GM12878 (cell line): ENCODE data around the gene PPP1R12A.

Experiments
- BMI1 ChIP-seq: fragments of 450-650 bp; IDR thresholded peaks from 2 replicates; pipeline ENCODE4 v1.6.1; 2016; ENCODE audit warnings: mild to moderate bottlenecking, moderate library complexity, borderline replicate concordance
- CTCF ChIP-seq, 3 experiments: IDR thresholded peaks in 2 of 3; conservative IDR thresholded peaks in 1 of 3; 2 replicates each; pipeline ENCODE4 v1.5.1; 2011; ENCODE audit warnings: low read depth in 3 of 3, low read length in 3 of 3, mild to moderate bottlenecking in 3 of 3, control low read depth in 2 of 3, moderate library complexity in 2 of 3, inconsistent platforms in 1 of 3, mixed read lengths in 1 of 3; ENCODE audit not compliant: control insufficient read depth in 2 of 3, insufficient read depth in 1 of 3; ENCODE audit errors: extremely low read depth in 1 of 3
- EP300 ChIP-seq, 2 experiments: fragments of 150-350 bp in 1 of 2; IDR thresholded peaks; 2 replicates each; pipeline ENCODE4 v1.6.1; 2011 to 2012; ENCODE audit warnings: low read depth in 2 of 2, low read length in 2 of 2, borderline replicate concordance in 1 of 2, improper control_type of control experiment in 1 of 2, inconsistent platforms in 1 of 2; ENCODE audit not compliant: control insufficient read depth in 1 of 2
- HDAC6 ChIP-seq: fragments of 200-600 bp; sonication (generic); IDR thresholded peaks from one replicate; pipeline ENCODE4 v1.8.0; 2017; ENCODE audit warnings: antibody characterized with exemption; ENCODE audit not compliant: unreplicated experiment
- MYC ChIP-seq: IDR thresholded peaks from 2 replicates; pipeline ENCODE4 v1.6.1; 2011; ENCODE audit warnings: mild to moderate bottlenecking, low read length, moderate library complexity, inconsistent platforms; ENCODE audit not compliant: insufficient read depth, insufficient replicate concordance, insufficient read length, severe bottlenecking
- NFYB ChIP-seq: IDR thresholded peaks from 2 replicates; pipeline ENCODE4 v1.6.1; 2011; ENCODE audit warnings: low read depth, mild to moderate bottlenecking, low read length, improper control_type of control experiment, moderate library complexity; ENCODE audit not compliant: insufficient read depth
- PML ChIP-seq: IDR thresholded peaks from 2 replicates; pipeline ENCODE4 v1.6.1; 2012; ENCODE audit warnings: low read length, inconsistent platforms
- POLR2AphosphoS2 ChIP-seq: IDR thresholded peaks from 2 replicates; pipeline ENCODE4 v1.6.1; 2011; ENCODE audit warnings: low read depth, mild to moderate bottlenecking, low read length, improper control_type of control experiment, moderate library complexity
- RAD51 ChIP-seq: fragments of 450-650 bp; IDR thresholded peaks from 2 replicates; pipeline ENCODE4 v1.6.1; 2016; ENCODE audit warnings: moderate library complexity, mild to moderate bottlenecking, inconsistent platforms
- TF ChIP-seq, protein P1 (sequence below): fragments of 150-350 bp; IDR thresholded peaks from 2 replicates; pipeline ENCODE4 v1.6.1; 2016; ENCODE audit warnings: low read depth, low read length
- TF ChIP-seq, protein P2 (sequence below): IDR thresholded peaks from 2 replicates; pipeline ENCODE4 v1.6.1; 2011; ENCODE audit warnings: borderline replicate concordance, low read depth, mild to moderate bottlenecking, moderate library complexity, low read length; ENCODE audit not compliant: insufficient read depth, poor library complexity, severe bottlenecking
- TF ChIP-seq, protein P3 (sequence below): fragments of 450-650 bp; IDR thresholded peaks from 2 replicates; pipeline ENCODE4 v1.6.1; 2017; ENCODE audit warnings: mild to moderate bottlenecking, low read depth, inconsistent platforms; ENCODE audit not compliant: poor library complexity, severe bottlenecking
- TF ChIP-seq, protein P4 (sequence below): IDR thresholded peaks from 2 replicates; pipeline ENCODE4 v1.6.1; 2011; ENCODE audit warnings: low read depth, low read length, improper control_type of control experiment, borderline replicate concordance

- TF ChIP-seq, protein P1, sequence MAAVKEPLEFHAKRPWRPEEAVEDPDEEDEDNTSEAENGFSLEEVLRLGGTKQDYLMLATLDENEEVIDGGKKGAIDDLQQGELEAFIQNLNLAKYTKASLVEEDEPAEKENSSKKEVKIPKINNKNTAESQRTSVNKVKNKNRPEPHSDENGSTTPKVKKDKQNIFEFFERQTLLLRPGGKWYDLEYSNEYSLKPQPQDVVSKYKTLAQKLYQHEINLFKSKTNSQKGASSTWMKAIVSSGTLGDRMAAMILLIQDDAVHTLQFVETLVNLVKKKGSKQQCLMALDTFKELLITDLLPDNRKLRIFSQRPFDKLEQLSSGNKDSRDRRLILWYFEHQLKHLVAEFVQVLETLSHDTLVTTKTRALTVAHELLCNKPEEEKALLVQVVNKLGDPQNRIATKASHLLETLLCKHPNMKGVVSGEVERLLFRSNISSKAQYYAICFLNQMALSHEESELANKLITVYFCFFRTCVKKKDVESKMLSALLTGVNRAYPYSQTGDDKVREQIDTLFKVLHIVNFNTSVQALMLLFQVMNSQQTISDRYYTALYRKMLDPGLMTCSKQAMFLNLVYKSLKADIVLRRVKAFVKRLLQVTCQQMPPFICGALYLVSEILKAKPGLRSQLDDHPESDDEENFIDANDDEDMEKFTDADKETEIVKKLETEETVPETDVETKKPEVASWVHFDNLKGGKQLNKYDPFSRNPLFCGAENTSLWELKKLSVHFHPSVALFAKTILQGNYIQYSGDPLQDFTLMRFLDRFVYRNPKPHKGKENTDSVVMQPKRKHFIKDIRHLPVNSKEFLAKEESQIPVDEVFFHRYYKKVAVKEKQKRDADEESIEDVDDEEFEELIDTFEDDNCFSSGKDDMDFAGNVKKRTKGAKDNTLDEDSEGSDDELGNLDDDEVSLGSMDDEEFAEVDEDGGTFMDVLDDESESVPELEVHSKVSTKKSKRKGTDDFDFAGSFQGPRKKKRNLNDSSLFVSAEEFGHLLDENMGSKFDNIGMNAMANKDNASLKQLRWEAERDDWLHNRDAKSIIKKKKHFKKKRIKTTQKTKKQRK, result no peak
- no peak for TF ChIP-seq NFYB
- TF ChIP-seq PML, result no peak
- no peak for TF ChIP-seq HDAC6
- TF ChIP-seq RAD51, result no peak
- no peak for TF ChIP-seq CTCF (IDR thresholded peaks at IDR 0.05 in 2 of 3, conservative IDR thresholded peaks at IDR 0.05 in 1 of 3; ENCODE audit: control insufficient read depth in 2 of 3, extremely low read depth in 1 of 3, insufficient read depth in 1 of 3, low read depth in 3 of 3, low read length in 3 of 3)
- TF ChIP-seq MYC, result no peak
- TF ChIP-seq, protein P2, sequence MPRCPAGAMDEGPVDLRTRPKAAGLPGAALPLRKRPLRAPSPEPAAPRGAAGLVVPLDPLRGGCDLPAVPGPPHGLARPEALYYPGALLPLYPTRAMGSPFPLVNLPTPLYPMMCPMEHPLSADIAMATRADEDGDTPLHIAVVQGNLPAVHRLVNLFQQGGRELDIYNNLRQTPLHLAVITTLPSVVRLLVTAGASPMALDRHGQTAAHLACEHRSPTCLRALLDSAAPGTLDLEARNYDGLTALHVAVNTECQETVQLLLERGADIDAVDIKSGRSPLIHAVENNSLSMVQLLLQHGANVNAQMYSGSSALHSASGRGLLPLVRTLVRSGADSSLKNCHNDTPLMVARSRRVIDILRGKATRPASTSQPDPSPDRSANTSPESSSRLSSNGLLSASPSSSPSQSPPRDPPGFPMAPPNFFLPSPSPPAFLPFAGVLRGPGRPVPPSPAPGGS, result no peak
- no peak for TF ChIP-seq EP300 (IDR thresholded peaks at IDR 0.05; ENCODE audit: borderline replicate concordance in 1 of 2, control insufficient read depth in 1 of 2, low read depth in 2 of 2, low read length in 2 of 2)
- TF ChIP-seq POLR2AphosphoS2, result no peak
- TF ChIP-seq, protein P3, sequence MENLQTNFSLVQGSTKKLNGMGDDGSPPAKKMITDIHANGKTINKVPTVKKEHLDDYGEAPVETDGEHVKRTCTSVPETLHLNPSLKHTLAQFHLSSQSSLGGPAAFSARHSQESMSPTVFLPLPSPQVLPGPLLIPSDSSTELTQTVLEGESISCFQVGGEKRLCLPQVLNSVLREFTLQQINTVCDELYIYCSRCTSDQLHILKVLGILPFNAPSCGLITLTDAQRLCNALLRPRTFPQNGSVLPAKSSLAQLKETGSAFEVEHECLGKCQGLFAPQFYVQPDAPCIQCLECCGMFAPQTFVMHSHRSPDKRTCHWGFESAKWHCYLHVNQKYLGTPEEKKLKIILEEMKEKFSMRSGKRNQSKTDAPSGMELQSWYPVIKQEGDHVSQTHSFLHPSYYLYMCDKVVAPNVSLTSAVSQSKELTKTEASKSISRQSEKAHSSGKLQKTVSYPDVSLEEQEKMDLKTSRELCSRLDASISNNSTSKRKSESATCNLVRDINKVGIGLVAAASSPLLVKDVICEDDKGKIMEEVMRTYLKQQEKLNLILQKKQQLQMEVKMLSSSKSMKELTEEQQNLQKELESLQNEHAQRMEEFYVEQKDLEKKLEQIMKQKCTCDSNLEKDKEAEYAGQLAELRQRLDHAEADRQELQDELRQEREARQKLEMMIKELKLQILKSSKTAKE, result no peak
- TF ChIP-seq BMI1, result no peak
- TF ChIP-seq, protein P4, sequence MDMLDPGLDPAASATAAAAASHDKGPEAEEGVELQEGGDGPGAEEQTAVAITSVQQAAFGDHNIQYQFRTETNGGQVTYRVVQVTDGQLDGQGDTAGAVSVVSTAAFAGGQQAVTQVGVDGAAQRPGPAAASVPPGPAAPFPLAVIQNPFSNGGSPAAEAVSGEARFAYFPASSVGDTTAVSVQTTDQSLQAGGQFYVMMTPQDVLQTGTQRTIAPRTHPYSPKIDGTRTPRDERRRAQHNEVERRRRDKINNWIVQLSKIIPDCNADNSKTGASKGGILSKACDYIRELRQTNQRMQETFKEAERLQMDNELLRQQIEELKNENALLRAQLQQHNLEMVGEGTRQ, result no peak
Measured at GRCh38 chr12:79973801-79974200, 38.9 kb upstream of the PPP1R12A start.
